Measurements from ENCODE around the gene KRTAP5-6. TPM values are rescaled to one million over a fixed set of nuclear protein-coding genes. Genes with fewer than 3 reads are reported as not detected.

The KRTAP5-6 gene
- polyA plus RNA-seq, 1 of the 3 experiments (the other 2 are of a cell fraction) = not detected

- TF ChIP-seq CTCF (IDR thresholded peaks at IDR 0.05) (no peak), RAD21 (IDR thresholded peaks at IDR 0.05; ENCODE audit: low read length) (no peak), MAX (IDR thresholded peaks at IDR 0.05; ENCODE audit: low read depth) (no peak), GABPA (IDR thresholded peaks at IDR 0.05; ENCODE audit: low read depth) (no peak)
These were observed 29.7 kb upstream of the KRTAP5-6 start (continued) for GRCh38 chr11:1667121-1667850.

- Histone ChIP-seq H3K27ac (ENCODE audit: low read depth in 2 of 2, low read length in 1 of 2) (no peak overlapping the region), H3F3A (replicated peaks; ENCODE audit: insufficient read depth) (no peaks in the 10 kb centered on the region), H3K79me2 (ENCODE audit: insufficient read depth) (no peaks in the 10 kb centered on the region), H3K4me1 (ENCODE audit: control insufficient read depth in 1 of 2, insufficient read depth in 2 of 2, low read depth in 1 of 2, low read length in 1 of 2) (no peaks in the 10 kb centered on the region; a peak in 1 of 4 replicates), H3K9me2 (no peaks in the 10 kb centered on the region), H3K4me3 (ENCODE audit: low read depth in 2 of 2, low read length in 1 of 2) (no peak overlapping the region), H2AFZ (ENCODE audit: low read depth) (no peak overlapping the region), H3K9me3 (no peaks in the 10 kb centered on the region), H3K4me2 (no peak overlapping the region), H3K9ac (no peak overlapping the region), H3K27me3 (ENCODE audit: insufficient read depth) (no peaks in the 10 kb centered on the region), H4K20me1 (ENCODE audit: insufficient read depth) (no peaks in the 10 kb centered on the region), H3K36me3 (replicated peaks in 1 of 2; ENCODE audit: control insufficient read depth in 1 of 2, insufficient read depth in 2 of 2, low read length in 1 of 2) (no peaks in the 10 kb centered on the region)
- TF ChIP-seq PBX3 (IDR thresholded peaks at IDR 0.05) = no peak
- TF ChIP-seq MAX (IDR thresholded peaks at IDR 0.05; ENCODE audit: low read depth) = no peak
- no peak for TF ChIP-seq EZH2phosphoT487 (IDR thresholded peaks at IDR 0.05; ENCODE audit: borderline replicate concordance, low read depth)
- no peak for TF ChIP-seq RFX5 (IDR thresholded peaks at IDR 0.05; ENCODE audit: low read length)
- TF ChIP-seq FOXJ3 (CRISPR knock-in tag; IDR thresholded peaks at IDR 0.05) = no peak
- TF ChIP-seq JUND (IDR thresholded peaks at IDR 0.05) = no peak
- TF ChIP-seq RCOR1 (IDR thresholded peaks at IDR 0.05; ENCODE audit: low read length) = no peak
- TF ChIP-seq NFIC (IDR thresholded peaks at IDR 0.05; ENCODE audit: borderline replicate concordance) = no peak
- no peak for TF ChIP-seq SIN3A (IDR thresholded peaks at IDR 0.05; ENCODE audit: borderline replicate concordance, low read depth, low read length)
- TF ChIP-seq GABPA (IDR thresholded peaks at IDR 0.05; ENCODE audit: low read depth) = no peak
- no peak for TF ChIP-seq ELF1 (IDR thresholded peaks at IDR 0.05)
- no peak for TF ChIP-seq IRF3 (IDR thresholded peaks at IDR 0.05; ENCODE audit: low read depth, low read length)
- no peak for TF ChIP-seq SMC3 (IDR thresholded peaks at IDR 0.05; ENCODE audit: low read depth, low read length)
- no peak for TF ChIP-seq ZBTB33 (IDR thresholded peaks at IDR 0.05; ENCODE audit: borderline replicate concordance, low read depth)
- no peak for TF ChIP-seq GATA2 (CRISPR knock-in tag; IDR thresholded peaks at IDR 0.05)
- TF ChIP-seq CTCF (IDR thresholded peaks at IDR 0.05) = no peak
- TF ChIP-seq FOXM1 (IDR thresholded peaks at IDR 0.05; ENCODE audit: low read depth) = no peak
- no peak for TF ChIP-seq RAD21 (IDR thresholded peaks at IDR 0.05; ENCODE audit: low read length)
- TF ChIP-seq FOSL2 (IDR thresholded peaks at IDR 0.05; ENCODE audit: borderline replicate concordance, low read depth) = no peak
- ChIA-PET POLR2A (no interaction called here), CTCF (interaction anchor here (1.0 to 5.2 kb wide), 3 partner anchors 15 to 215 kb away, joined by 3 to 28 read pairs (median 13); no protein-coding TSS in a partner anchor)
- DNase-seq = peak; percentile 36
- WGBS (ENCODE audit: low lambda C conversion rate) = 69% methylated on average over 12 of the region's 16 CpGs
These were observed 29.1 kb upstream of the KRTAP5-6 start for GRCh38 chr11:1667906-1668305.
